ENCODE results near the gene ABCB8.

ABCB8 gene

GRCh38 chr7:151076863-151077704 is 48.8 kb downstream of the ABCB8 start:
- DNase-seq = peak; percentile 8

GRCh38 chr7:151077705-151078232 is 49.5 kb downstream of the ABCB8 start:
- no peak for DNase-seq

GRCh38 chr7:151078233-151079040 is 50.2 kb downstream of the ABCB8 start:
- no peak for DNase-seq

GRCh38 chr7:151079199-151079910 is 51.1 kb downstream of the ABCB8 start:
- DNase-seq = no peak

- DNase-seq = peak; percentile 7
Measured at GRCh38 chr7:151080067-151080521, 51.8 kb downstream of the ABCB8 start.

DNA sequence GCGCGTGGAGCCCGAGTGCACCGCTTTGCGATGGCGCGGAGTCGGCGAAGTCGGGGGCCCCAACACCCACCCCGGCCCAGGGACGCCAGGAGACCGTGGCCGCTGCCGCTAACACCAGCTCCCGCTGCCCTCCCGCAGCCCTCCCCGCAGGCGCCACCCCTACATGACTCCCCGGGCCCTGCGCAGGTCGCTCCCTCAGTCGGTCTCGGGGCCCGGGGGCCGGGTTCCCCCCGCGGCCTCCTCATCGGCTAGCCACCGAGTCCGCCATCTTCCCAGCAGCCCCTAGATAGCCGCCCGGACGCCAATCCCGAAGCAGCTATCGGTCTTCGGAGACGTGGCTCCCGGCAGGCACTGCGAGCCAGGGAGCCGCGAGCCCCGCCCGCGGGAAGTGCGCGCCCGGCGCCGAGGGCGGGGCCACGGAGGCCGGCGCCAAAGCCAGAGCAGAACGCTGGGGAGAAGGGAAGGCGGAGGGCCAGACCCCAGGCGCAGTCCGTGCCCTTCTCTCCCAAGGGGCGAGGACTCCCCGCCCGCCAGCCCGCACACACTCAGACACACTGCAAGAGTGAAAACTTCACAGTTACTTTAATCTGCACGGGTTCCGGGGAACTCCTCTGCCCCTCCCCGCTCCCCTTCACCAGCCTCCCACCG is 52.4 kb downstream of the ABCB8 start, which contains the start of gene FASTK:
Gene FASTK (minus strand): TSS at position 288 of the 648 bp plus-strand sequence. CDS start 43 bp downstream, at position 245.
- DNase-seq = peak; percentile 88

GRCh38 chr7:151081170-151082101 is 53.2 kb downstream of the ABCB8 start:
- peak; percentile 12 for DNase-seq

GRCh38 chr7:151082141-151083070 is 54.2 kb downstream of the ABCB8 start:
- no peak for DNase-seq

- peak; percentile 74 for DNase-seq
Measured at GRCh38 chr7:151083071-151083823, 55.0 kb downstream of the ABCB8 start, which contains the start of gene TMUB1. Gene TMUB1 (minus strand): TSS chr7:151083493. CDS start chr7:151082563, 930 bp downstream.

GRCh38 chr7:151083824-151084160 is 55.5 kb downstream of the ABCB8 start:
- no peak for DNase-seq

DNA sequence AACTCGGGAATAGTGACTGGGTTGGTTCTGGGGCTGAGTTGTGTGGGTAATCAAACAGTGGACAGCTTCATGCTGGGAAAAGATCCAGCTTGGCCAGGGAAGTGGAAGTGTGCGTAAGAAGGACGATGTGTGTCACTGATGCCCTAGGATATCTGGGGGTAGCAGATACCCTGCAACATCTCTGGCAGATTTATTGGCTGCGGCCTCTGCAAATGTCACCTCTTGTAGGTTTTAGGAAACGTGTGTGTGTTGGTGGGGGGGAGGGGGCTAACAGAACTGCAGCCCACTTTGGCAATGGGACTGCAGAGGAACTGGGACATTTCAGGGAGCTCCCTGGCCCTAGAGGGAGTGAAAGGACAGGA is 57.1 kb downstream of the ABCB8 start:
- DNase-seq = no peak

GRCh38 chr7:151085691-151086620 is 57.7 kb downstream of the ABCB8 start, which contains the start of gene AGAP3:
Gene AGAP3 (plus strand): TSS chr7:151086475. CDS start chr7:151086742, 267 bp downstream.
- DNase-seq = peak; percentile 69

- DNase-seq = no peak
Measured at GRCh38 chr7:151086802-151087244, 58.6 kb downstream of the ABCB8 start.

- DNase-seq = peak; percentile 4
Measured at GRCh38 chr7:151087245-151088018, 59.2 kb downstream of the ABCB8 start.

DNA sequence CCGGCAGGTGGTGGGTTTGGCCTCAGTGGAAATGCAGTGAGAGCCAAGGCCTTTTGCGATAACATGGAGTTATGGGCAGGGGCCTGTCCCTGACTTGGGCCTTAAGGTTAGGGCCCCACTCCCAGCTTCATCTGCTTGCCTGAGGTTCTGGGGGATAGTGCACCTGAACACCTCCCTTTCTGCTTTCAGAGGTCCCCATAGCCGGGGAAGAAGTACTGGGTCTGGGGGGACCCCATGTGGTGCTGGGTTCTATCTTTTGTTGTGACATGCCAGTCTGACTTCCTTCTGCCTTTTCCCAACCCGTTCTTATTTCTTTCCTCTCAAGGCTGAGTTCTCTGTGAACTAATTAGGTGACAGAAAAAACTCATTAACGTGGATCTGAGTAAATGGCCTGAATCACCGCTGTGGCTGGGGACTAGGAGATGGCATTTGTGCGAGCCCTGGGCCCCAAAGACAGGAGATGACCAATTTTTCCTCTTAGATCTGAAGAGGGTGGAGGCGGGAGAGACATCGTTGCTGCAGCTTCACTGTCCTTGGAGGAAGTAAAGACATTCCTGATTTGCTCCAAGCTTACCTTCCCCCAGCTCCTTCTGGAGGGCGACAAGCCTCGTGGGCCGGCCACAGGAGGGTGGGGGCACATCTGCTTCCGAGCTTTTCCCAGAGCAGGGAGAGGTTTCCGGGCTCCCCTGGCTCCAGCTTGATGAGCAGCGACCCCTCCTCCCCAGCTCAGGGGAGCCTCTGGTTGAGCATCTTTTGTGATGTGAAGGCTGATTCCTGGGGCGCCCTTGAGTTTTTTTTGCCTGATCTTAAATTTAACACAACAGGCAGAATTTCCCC is 60.0 kb downstream of the ABCB8 start:
- peak; percentile 5 for DNase-seq
